Keratinocyte (primary cell): Measurements from ENCODE around the gene FMN2. TPM values are rescaled to one million over a fixed set of nuclear protein-coding genes. Genes with fewer than 3 reads are reported as not detected.

Source experiments
- DNase-seq: peaks from one replicate; pipeline ENCODE4 v3.0.0-alpha.2; 2011; ENCODE audit warnings: low read depth, missing footprints, low spot score
- FAIRE-seq: peaks from 2 replicates; lab custom pipeline; 2011; peaks lifted over from hg19 to GRCh38; lab: Jason Lieb, UNC
- H2AFZ ChIP-seq: 2 replicates; pipeline ENCODE4 v1.6.0; 2012; ENCODE audit warnings: low read length, control low read depth, inconsistent platforms; ENCODE audit not compliant: control insufficient read depth
- H3K27ac ChIP-seq: 2 replicates; pipeline ENCODE4 v1.5.1; 2011; ENCODE audit warnings: low read length; ENCODE audit not compliant: control insufficient read depth, insufficient read depth
- H3K27me3 ChIP-seq: 3 replicates; pipeline ENCODE4 v1.6.0; 2011; ENCODE audit warnings: low read length; ENCODE audit not compliant: control insufficient read depth, insufficient read depth; ENCODE audit errors: extremely low read depth
- H3K36me3 ChIP-seq, 2 experiments: 2 replicates in 1 of 2; 3 replicates in 1 of 2; pipeline ENCODE4 v1.5.1; 2011; ENCODE audit warnings: low read length in 2 of 2, mild to moderate bottlenecking in 1 of 2; ENCODE audit not compliant: control insufficient read depth in 2 of 2, insufficient read depth in 2 of 2; ENCODE audit errors: extremely low read depth in 1 of 2
- H3K4me1 ChIP-seq: 3 replicates; pipeline ENCODE4 v1.5.1; 2011; ENCODE audit warnings: low read length; ENCODE audit not compliant: control insufficient read depth, insufficient read depth; ENCODE audit errors: extremely low read depth
- H3K4me2 ChIP-seq: 3 replicates; pipeline ENCODE4 v1.6.0; 2011; ENCODE audit warnings: low read depth, low read length; ENCODE audit not compliant: control insufficient read depth, insufficient read depth; ENCODE audit errors: extremely low read depth
- H3K4me3 ChIP-seq, 3 experiments: fragments of 200-600 bp in 1 of 3; sonication (generic) in 1 of 3; 2 replicates in 2 of 3; 3 replicates in 1 of 3; pipeline ENCODE4 v1.5.1; 2011 to 2016; ENCODE audit warnings: low read length in 3 of 3, mild to moderate bottlenecking in 3 of 3, control low read depth in 2 of 3, inconsistent platforms in 1 of 3, low read depth in 1 of 3, mixed read lengths in 1 of 3, mixed run types in 1 of 3, moderate library complexity in 1 of 3; ENCODE audit not compliant: control insufficient read depth in 2 of 3, insufficient read depth in 2 of 3; ENCODE audit errors: extremely low read depth in 1 of 3
- H3K79me2 ChIP-seq: 2 replicates; pipeline ENCODE4 v1.6.0; 2012; ENCODE audit warnings: low read length; ENCODE audit not compliant: control insufficient read depth, insufficient read depth
- H3K9ac ChIP-seq: 3 replicates; pipeline ENCODE4 v1.6.0; 2011; ENCODE audit warnings: low read length; ENCODE audit not compliant: control insufficient read depth, insufficient read depth; ENCODE audit errors: extremely low read depth
- H3K9me1 ChIP-seq: 3 replicates; pipeline ENCODE4 v1.6.0; 2011; ENCODE audit warnings: low read length; ENCODE audit not compliant: control insufficient read depth, insufficient read depth; ENCODE audit errors: extremely low read depth
- H3K9me3 ChIP-seq: 2 replicates; pipeline ENCODE4 v1.5.1; 2012; ENCODE audit warnings: low read depth, low read length; ENCODE audit not compliant: control insufficient read depth
- H4K20me1 ChIP-seq: 3 replicates; pipeline ENCODE4 v1.6.0; 2011; ENCODE audit warnings: low read length; ENCODE audit not compliant: control insufficient read depth, insufficient read depth; ENCODE audit errors: extremely low read depth
- EZH2 ChIP-seq: IDR thresholded peaks from one replicate; pipeline ENCODE4 v1.6.1; 2012; ENCODE audit warnings: inconsistent platforms, mild to moderate bottlenecking, low read length, moderate library complexity
- dilution Hi-C: fragments of 300-500 bp; cut with MboI; formaldehyde crosslinking; loops from one replicate; pipeline ENCODE4 v1.7.0; 2020; ENCODE audit warnings: low sequenced_read_pairs; ENCODE audit not compliant: extremely low pct_ligation_motif_present
- polyA plus RNA-seq, 5 experiments: library from polyadenylated mRNA; depleted of rRNA in 3 of 5; stranded (reverse) in 3 of 5; stranded (forward) in 1 of 5; unstranded in 1 of 5; fragments of >200 nt; gene quantifications; 1 replicate in 1 of 5; 2 replicates in 3 of 5; 3 replicates in 1 of 5; pipeline versions ENCODE4 v1.2.1 to v1.2.3, GENCODE V29; 2011 to 2012; ENCODE audit warnings: missing spikeins in 2 of 5, low read depth in 1 of 5, low replicate concordance in 1 of 5
- TF ChIP-seq, protein P1 (sequence below), 3 experiments: IDR thresholded peaks in 1 of 3; conservative IDR thresholded peaks in 1 of 3; optimal IDR thresholded peaks in 1 of 3; 2 replicates in 2 of 3; 3 replicates in 1 of 3; pipeline versions ENCODE3 to v1.5.1; 2011; ENCODE audit warnings: low read length in 3 of 3, mild to moderate bottlenecking in 3 of 3, moderate library complexity in 2 of 3, control low read depth in 1 of 3, inconsistent platforms in 1 of 3; ENCODE audit not compliant: insufficient read depth in 2 of 3; ENCODE audit errors: extremely low read depth in 1 of 3

Gene FMN2
- polyA plus RNA-seq, 1 donor (not counting 4 experiments of a cell fraction or from before 2014, with no cell fraction given) = not detected

DNA sequence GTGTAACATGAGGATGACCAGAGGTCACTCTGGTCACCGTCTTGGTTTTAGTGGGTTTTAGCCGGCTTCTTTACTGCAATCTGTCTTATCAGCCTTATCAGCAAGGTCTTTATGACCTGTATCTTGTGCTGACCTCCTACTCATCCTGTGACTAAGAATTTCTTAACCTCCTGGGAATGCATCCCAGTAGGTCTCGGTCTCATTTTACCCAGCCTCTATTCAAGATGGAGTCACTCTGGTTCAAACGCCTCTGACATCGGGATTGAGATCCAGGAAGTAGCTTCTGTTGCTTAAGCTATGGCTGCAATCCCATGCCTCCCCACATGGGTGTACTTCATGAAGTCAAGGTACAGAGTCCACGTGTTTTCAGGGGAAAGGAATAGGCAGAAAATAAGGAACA, 19.9 kb downstream of the FMN2 start:
- H4K20me1 ChIP-seq = no peaks in the 10 kb centered on the region

DNA sequence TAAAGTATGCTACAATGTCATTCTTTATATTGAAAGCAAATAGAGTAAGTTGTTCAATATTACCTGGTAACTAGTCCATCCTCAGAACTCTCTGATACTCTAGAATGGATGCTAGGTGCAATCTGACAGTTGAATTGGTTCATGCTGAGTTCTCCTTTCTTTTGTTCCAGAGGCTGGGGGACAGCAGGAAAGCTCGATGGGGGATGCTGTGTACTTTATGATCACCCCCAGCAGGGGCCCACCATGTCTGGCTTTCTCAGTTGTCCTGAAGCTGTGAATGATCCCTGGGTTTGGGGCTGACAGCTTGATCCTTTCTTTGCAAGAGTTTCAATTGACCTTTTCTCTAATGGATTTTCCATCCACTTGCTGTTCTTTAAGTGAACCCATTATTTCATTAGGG, 22.5 kb downstream of the FMN2 start:
- H3K9ac ChIP-seq = no peak overlapping the region
- H3K4me3 ChIP-seq = no peak overlapping the region
- no peak overlapping the region for H2AFZ ChIP-seq
- no peak overlapping the region for H3K27ac ChIP-seq
- no peak for TF ChIP-seq EZH2
- TF ChIP-seq, protein P1, sequence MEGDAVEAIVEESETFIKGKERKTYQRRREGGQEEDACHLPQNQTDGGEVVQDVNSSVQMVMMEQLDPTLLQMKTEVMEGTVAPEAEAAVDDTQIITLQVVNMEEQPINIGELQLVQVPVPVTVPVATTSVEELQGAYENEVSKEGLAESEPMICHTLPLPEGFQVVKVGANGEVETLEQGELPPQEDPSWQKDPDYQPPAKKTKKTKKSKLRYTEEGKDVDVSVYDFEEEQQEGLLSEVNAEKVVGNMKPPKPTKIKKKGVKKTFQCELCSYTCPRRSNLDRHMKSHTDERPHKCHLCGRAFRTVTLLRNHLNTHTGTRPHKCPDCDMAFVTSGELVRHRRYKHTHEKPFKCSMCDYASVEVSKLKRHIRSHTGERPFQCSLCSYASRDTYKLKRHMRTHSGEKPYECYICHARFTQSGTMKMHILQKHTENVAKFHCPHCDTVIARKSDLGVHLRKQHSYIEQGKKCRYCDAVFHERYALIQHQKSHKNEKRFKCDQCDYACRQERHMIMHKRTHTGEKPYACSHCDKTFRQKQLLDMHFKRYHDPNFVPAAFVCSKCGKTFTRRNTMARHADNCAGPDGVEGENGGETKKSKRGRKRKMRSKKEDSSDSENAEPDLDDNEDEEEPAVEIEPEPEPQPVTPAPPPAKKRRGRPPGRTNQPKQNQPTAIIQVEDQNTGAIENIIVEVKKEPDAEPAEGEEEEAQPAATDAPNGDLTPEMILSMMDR (optimal IDR thresholded peaks at IDR 0.05 in 1 of 3, IDR thresholded peaks at IDR 0.05 in 1 of 3, conservative IDR thresholded peaks at IDR 0.05 in 1 of 3; ENCODE audit: extremely low read depth in 1 of 3, insufficient read depth in 2 of 3, low read length in 3 of 3) = no peak
- H4K20me1 ChIP-seq = no peaks in the 10 kb centered on the region
- H3K4me2 ChIP-seq = no peak overlapping the region
- no peaks in the 10 kb centered on the region for H3K4me1 ChIP-seq
- no peaks in the 10 kb centered on the region for H3K9me1 ChIP-seq
- dilution Hi-C loops = no loop called here
- H3K79me2 ChIP-seq = no peaks in the 10 kb centered on the region
- no peak for DNase-seq
- H3K36me3 ChIP-seq = no peaks in the 10 kb centered on the region
- no peaks in the 10 kb centered on the region for H3K27me3 ChIP-seq
- no peak for FAIRE-seq
- peaks cover 4% of the 10 kb centered on the region for H3K9me3 ChIP-seq

More for the DNA sequence above, 19.9 kb downstream of the FMN2 start:
- Histone ChIP-seq H3K9me1 (no peaks in the 10 kb centered on the region), H2AFZ (no peak overlapping the region), H3K4me2 (no peak overlapping the region), H3K4me1 (no peaks in the 10 kb centered on the region), H3K9ac (no peak overlapping the region), H3K27ac (no peak overlapping the region), H3K79me2 (no peaks in the 10 kb centered on the region), H3K9me3 (peaks cover 2% of the 10 kb centered on the region), H3K36me3 (no peaks in the 10 kb centered on the region), H3K27me3 (no peaks in the 10 kb centered on the region), H3K4me3 (no peak overlapping the region)
- no peak for FAIRE-seq
- dilution Hi-C loops = no loop called here
- DNase-seq = no peak
- TF ChIP-seq, protein P1 (optimal IDR thresholded peaks at IDR 0.05 in 1 of 3, IDR thresholded peaks at IDR 0.05 in 1 of 3, conservative IDR thresholded peaks at IDR 0.05 in 1 of 3; ENCODE audit: extremely low read depth in 1 of 3, insufficient read depth in 2 of 3, low read length in 3 of 3) = no peak
- no peak for TF ChIP-seq EZH2
